ENCODE measurements around the gene MYO1D.
"Not testable (repeated sequence)": the region's sequence is repeated elsewhere in the genome, so short reads cannot be mapped to it uniquely, and the experiment has no call there.

Gene MYO1D

DNA sequence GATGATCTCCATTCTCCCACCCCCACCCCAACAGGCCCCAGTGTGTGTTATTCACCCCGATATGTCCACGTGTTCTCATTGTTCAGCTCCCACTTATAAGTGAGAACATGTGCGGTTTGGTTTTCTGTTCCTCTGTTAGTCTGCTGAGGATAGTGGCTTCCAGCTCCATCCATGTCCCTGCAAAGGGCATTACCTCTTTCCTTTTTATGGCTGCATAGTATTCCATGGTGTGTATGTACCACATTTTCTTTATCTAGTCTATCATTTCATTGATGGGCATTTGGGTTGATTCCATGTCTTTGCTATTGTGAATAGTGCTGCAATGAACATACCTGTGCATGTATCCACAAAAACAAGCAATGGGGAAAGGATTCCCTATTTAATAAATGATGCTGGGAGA lies 162.7 kb downstream of the MYO1D start:
- not testable (repeated sequence) for H3K36me3 ChIP-seq (ENCODE audit: control insufficient read depth in 5 of 5, insufficient read depth in 5 of 5, low read length in 5 of 5); H3K27ac ChIP-seq (ENCODE audit: low read depth, low read length); H3K9ac ChIP-seq (ENCODE audit: low read length in 5 of 5); H3K4me3 ChIP-seq (ENCODE audit: low read depth in 1 of 5, low read length in 5 of 5); H3K9me3 ChIP-seq (ENCODE audit: control insufficient read depth in 5 of 5, low read length in 5 of 5); H3K27me3 ChIP-seq (ENCODE audit: control insufficient read depth in 5 of 5, insufficient read depth in 4 of 5, low read length in 5 of 5); H3K4me1 ChIP-seq (ENCODE audit: control insufficient read depth in 5 of 5, insufficient read depth in 5 of 5, low read length in 5 of 5)

DNA sequence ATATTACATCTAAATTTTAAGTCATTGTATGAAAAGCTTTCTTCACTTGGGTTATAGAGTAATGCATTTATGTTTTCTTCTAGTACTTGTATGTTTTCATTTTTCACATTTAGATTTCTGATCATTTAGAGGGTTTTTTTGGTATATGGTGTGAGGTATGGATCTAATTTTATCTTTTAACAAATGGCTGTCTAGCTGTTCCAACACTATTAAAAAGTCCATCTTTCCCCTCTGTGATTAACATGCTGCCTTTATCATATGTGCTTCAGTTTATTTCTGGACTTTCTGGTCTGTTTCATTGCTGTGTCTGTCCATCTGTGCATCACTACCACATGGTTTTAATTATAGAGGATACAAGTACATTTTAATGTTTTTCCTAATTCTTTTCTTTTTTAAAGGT lies 163.8 kb downstream of the MYO1D start:
- Histone ChIP-seq H3K27me3 (ENCODE audit: control insufficient read depth in 5 of 5, insufficient read depth in 4 of 5, low read length in 5 of 5) (no peaks in the 10 kb centered on the region), H3K9ac (ENCODE audit: low read length in 5 of 5) (no peak overlapping the region), H3K4me3 (ENCODE audit: low read depth in 1 of 5, low read length in 5 of 5) (no peak overlapping the region), H3K4me1 (ENCODE audit: control insufficient read depth in 5 of 5, insufficient read depth in 5 of 5, low read length in 5 of 5) (no peaks in the 10 kb centered on the region), H3K27ac (ENCODE audit: low read depth, low read length) (no peak overlapping the region), H3K36me3 (ENCODE audit: control insufficient read depth in 5 of 5, insufficient read depth in 5 of 5, low read length in 5 of 5) (peaks cover 0 to 5% (median 2%) of the 10 kb centered on the region in 5 donors), H3K9me3 (ENCODE audit: control insufficient read depth in 5 of 5, low read length in 5 of 5) (no peaks in the 10 kb centered on the region)

DNA sequence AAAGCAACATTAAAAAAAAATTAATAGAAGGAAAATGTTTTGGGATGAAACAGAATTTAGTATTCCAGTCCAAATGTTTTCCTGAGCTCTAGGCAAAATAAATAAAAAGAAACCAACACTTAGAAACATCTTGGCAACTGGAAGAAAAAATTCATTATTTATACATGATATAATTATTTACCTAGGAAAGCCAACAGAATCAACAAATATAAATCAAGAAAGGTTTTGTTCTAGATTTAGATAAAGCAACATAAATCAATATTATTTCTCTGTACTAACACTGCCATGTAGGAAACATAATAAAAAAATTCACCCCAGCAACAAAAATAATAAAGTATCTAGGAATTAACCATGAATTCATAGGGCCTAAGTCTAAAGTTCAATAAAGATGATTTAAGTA lies 167.4 kb downstream of the MYO1D start:
- no peak overlapping the region for H3K27ac ChIP-seq (ENCODE audit: low read depth, low read length)
- no peaks in the 10 kb centered on the region for H3K27me3 ChIP-seq (ENCODE audit: control insufficient read depth in 5 of 5, insufficient read depth in 4 of 5, low read length in 5 of 5)
- no peak overlapping the region for H3K4me3 ChIP-seq (ENCODE audit: low read depth in 1 of 5, low read length in 5 of 5)
- peaks cover 0 to 5% (median 2%) of the 10 kb centered on the region in 5 donors for H3K36me3 ChIP-seq (ENCODE audit: control insufficient read depth in 5 of 5, insufficient read depth in 5 of 5, low read length in 5 of 5)
- no peaks in the 10 kb centered on the region for H3K4me1 ChIP-seq (ENCODE audit: control insufficient read depth in 5 of 5, insufficient read depth in 5 of 5, low read length in 5 of 5)
- H3K9ac ChIP-seq (ENCODE audit: low read length in 5 of 5) = no peak overlapping the region
- no peaks in the 10 kb centered on the region for H3K9me3 ChIP-seq (ENCODE audit: control insufficient read depth in 5 of 5, low read length in 5 of 5)

DNA sequence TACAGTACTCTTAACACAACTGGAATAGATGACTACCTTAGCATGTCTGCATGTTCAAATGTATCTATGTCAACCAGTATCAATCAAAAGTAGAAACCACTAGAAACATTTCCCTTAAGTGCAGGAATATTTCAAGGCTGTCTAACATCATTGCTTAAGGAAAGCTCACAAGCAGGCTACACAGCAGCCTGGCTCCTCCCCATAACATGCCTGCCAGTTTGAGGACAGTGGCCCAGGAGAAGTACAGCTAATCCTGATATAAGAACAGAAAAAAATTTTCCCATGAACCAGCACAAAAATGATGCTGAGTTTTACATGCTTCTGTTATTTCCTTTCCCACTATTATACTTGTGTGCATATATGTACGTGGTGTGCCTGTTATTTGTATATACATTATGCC lies 175.1 kb downstream of the MYO1D start:
- H3K27ac ChIP-seq (ENCODE audit: low read depth, low read length) = no peak overlapping the region
- H3K36me3 ChIP-seq (ENCODE audit: control insufficient read depth in 5 of 5, insufficient read depth in 5 of 5, low read length in 5 of 5) = no peaks in the 10 kb centered on the region
- no peak overlapping the region for H3K9ac ChIP-seq (ENCODE audit: low read length in 5 of 5)
- H3K4me3 ChIP-seq (ENCODE audit: low read depth in 1 of 5, low read length in 5 of 5) = no peak overlapping the region
- no peaks in the 10 kb centered on the region for H3K9me3 ChIP-seq (ENCODE audit: control insufficient read depth in 5 of 5, low read length in 5 of 5)
- H3K27me3 ChIP-seq (ENCODE audit: control insufficient read depth in 5 of 5, insufficient read depth in 4 of 5, low read length in 5 of 5) = no peaks in the 10 kb centered on the region
- H3K4me1 ChIP-seq (ENCODE audit: control insufficient read depth in 5 of 5, insufficient read depth in 5 of 5, low read length in 5 of 5) = no peaks in the 10 kb centered on the region

DNA sequence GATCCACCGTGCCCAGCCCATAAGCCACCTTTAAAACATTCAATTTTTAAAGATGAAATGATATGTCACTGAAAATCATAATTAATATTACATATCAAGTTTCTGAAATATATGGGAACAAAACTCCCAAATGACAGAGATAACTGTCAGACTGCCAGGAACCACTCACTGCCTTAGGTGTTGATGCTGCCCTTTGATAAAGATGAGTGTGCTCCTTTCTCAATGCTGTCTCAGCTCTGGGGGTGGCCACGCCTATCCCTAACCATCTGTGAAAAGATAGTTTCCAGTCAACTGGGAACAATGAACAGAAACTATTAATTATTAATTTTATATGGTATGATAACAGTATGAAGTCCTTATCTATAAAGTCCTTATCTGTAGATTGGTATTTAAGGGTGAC lies 177.7 kb downstream of the MYO1D start:
- Histone ChIP-seq H3K36me3 (ENCODE audit: control insufficient read depth in 5 of 5, insufficient read depth in 5 of 5, low read length in 5 of 5) (no peaks in the 10 kb centered on the region), H3K9ac (ENCODE audit: low read length in 5 of 5) (no peak overlapping the region), H3K27ac (ENCODE audit: low read depth, low read length) (no peak overlapping the region), H3K4me3 (ENCODE audit: low read depth in 1 of 5, low read length in 5 of 5) (no peak overlapping the region), H3K27me3 (ENCODE audit: control insufficient read depth in 5 of 5, insufficient read depth in 4 of 5, low read length in 5 of 5) (no peaks in the 10 kb centered on the region), H3K9me3 (ENCODE audit: control insufficient read depth in 5 of 5, low read length in 5 of 5) (no peaks in the 10 kb centered on the region), H3K4me1 (ENCODE audit: control insufficient read depth in 5 of 5, insufficient read depth in 5 of 5, low read length in 5 of 5) (no peaks in the 10 kb centered on the region)

DNA sequence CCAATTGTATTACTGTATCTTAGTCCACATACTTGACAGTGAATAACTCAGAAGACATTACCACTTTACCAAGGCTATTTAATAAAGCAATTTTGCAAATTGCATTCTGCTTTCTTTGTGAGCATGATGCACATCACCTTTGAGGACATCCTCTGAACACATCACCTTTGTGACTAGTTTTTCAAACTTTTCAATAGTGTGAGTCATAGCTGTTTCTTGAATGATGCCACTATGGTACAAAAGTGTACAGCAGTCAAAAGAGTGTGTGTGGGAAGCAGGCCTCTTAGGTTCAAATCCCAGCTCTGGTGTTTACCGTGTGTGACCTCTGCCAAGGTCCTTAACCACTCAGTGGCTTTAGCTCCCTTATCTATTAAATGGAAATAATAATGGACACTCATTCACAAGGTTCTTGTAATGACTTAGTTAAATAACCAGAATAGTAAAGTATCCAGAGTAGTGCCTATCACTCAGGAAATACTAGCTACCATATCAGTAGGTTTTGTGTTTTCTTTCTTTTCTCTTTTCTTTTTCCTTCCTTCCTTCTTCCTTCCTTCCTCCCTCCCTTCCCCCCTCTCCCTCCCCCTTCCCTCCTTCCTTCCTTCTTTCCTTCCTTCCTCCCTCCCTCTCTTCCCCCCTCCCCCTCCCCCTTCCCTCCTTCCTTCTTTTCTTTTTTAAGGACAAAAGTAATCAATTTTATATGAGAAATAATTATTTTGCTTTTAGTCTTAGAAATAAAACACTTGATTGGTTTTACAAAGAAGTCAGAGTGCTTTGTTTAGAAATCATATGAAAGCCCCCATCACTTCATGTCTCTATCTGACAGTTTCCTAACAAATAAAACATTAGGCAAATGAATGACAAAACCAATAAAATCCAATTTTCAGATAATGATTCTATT lies 178.9 kb downstream of the MYO1D start:
- H3K27ac ChIP-seq (ENCODE audit: low read depth, low read length) = no peak overlapping the region
- H3K9ac ChIP-seq (ENCODE audit: low read length in 5 of 5) = no peak overlapping the region
- H3K36me3 ChIP-seq (ENCODE audit: control insufficient read depth in 5 of 5, insufficient read depth in 5 of 5, low read length in 5 of 5) = no peaks in the 10 kb centered on the region
- H3K9me3 ChIP-seq (ENCODE audit: control insufficient read depth in 5 of 5, low read length in 5 of 5) = no peaks in the 10 kb centered on the region
- no peaks in the 10 kb centered on the region for H3K4me1 ChIP-seq (ENCODE audit: control insufficient read depth in 5 of 5, insufficient read depth in 5 of 5, low read length in 5 of 5)
- no peak overlapping the region for H3K4me3 ChIP-seq (ENCODE audit: low read depth in 1 of 5, low read length in 5 of 5)
- no peaks in the 10 kb centered on the region for H3K27me3 ChIP-seq (ENCODE audit: control insufficient read depth in 5 of 5, insufficient read depth in 4 of 5, low read length in 5 of 5)

DNA sequence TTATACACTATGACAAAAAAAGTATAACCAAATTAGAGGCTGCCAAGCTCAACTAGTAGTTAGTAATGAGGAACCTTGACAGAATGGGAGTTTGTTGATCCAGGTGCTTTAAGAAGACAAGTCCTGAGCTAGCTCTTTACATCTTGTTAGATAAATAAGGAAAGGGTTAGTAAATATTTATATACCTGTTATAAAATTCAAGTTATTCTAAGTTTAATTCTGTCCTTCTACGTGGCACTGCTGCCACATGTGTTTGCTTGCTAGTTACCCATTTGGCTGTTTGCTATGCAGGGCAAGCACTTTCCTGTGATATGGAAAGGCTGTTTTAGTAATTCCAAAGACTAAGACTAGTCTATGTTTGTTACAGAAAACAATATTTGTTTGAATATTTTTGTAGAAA lies 180.5 kb downstream of the MYO1D start:
- no peaks in the 10 kb centered on the region for H3K9me3 ChIP-seq (ENCODE audit: control insufficient read depth in 5 of 5, low read length in 5 of 5)
- no peak overlapping the region for H3K9ac ChIP-seq (ENCODE audit: low read length in 5 of 5)
- no peak overlapping the region for H3K4me3 ChIP-seq (ENCODE audit: low read depth in 1 of 5, low read length in 5 of 5)
- no peaks in the 10 kb centered on the region for H3K4me1 ChIP-seq (ENCODE audit: control insufficient read depth in 5 of 5, insufficient read depth in 5 of 5, low read length in 5 of 5)
- no peaks in the 10 kb centered on the region for H3K36me3 ChIP-seq (ENCODE audit: control insufficient read depth in 5 of 5, insufficient read depth in 5 of 5, low read length in 5 of 5)
- no peak overlapping the region for H3K27ac ChIP-seq (ENCODE audit: low read depth, low read length)
- no peaks in the 10 kb centered on the region for H3K27me3 ChIP-seq (ENCODE audit: control insufficient read depth in 5 of 5, insufficient read depth in 4 of 5, low read length in 5 of 5)

DNA sequence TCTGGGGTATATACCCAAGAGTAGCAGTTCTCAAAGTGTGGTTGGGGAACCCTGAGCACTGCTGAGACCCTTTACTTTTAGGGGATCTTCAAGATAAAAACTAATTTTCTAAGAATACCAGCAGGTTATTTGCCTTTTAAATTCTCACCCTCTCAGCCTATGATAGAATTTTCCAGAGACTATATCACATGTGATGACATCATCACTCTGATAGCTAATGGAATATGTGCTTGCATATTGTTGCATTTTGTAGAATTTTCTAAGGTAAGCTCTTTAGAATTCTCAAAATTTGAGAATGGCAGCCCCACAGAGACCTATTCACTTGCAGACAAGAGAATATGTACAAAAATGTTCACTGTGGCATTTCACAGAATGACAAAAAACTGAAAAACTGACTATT lies 181.1 kb downstream of the MYO1D start:
- Histone ChIP-seq H3K9ac (ENCODE audit: low read length in 5 of 5) (no peak overlapping the region), H3K27ac (ENCODE audit: low read depth, low read length) (no peak overlapping the region), H3K4me1 (ENCODE audit: control insufficient read depth in 5 of 5, insufficient read depth in 5 of 5, low read length in 5 of 5) (no peaks in the 10 kb centered on the region), H3K4me3 (ENCODE audit: low read depth in 1 of 5, low read length in 5 of 5) (no peak overlapping the region), H3K9me3 (ENCODE audit: control insufficient read depth in 5 of 5, low read length in 5 of 5) (no peaks in the 10 kb centered on the region), H3K27me3 (ENCODE audit: control insufficient read depth in 5 of 5, insufficient read depth in 4 of 5, low read length in 5 of 5) (no peaks in the 10 kb centered on the region), H3K36me3 (ENCODE audit: control insufficient read depth in 5 of 5, insufficient read depth in 5 of 5, low read length in 5 of 5) (no peaks in the 10 kb centered on the region)

DNA sequence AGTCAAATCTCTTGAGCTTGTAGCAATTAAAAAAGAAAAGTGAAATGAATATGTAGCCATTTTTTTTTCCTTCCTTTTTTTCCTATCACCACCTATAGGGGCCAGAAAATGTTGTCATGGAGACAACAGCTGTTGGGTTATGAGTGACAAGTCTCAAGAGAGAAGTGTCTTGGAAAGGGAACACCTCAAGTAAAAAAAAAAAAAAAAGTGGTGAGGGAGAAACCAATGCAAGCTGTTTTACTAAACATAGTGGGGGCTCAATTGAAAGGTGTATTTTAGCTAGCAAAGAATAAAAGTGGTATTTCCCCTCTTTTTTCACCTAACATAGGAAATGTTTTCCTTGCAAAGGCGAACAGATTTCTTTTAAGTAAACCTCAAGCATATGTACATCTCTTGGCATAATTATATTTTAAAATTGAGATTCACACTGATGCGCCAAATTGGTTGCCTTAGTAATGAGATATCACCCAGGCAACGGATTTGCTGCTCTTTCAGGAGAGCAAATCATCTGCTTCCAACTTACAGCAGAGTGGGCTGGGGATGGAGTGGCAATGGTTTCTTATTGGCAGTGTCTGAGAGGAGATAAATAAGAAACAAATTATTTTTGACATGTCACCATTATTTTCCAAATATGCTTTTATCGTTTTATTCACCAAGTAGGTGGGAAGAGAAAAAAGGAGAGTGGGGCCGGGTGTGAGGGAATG lies 183.6 kb downstream of the MYO1D start:
- Histone ChIP-seq H3K9ac (ENCODE audit: low read length in 5 of 5) (no peak overlapping the region), H3K36me3 (ENCODE audit: control insufficient read depth in 5 of 5, insufficient read depth in 5 of 5, low read length in 5 of 5) (no peaks in the 10 kb centered on the region), H3K27ac (ENCODE audit: low read depth, low read length) (no peak overlapping the region), H3K4me3 (ENCODE audit: low read depth in 1 of 5, low read length in 5 of 5) (no peak overlapping the region), H3K9me3 (ENCODE audit: control insufficient read depth in 5 of 5, low read length in 5 of 5) (no peaks in the 10 kb centered on the region), H3K4me1 (ENCODE audit: control insufficient read depth in 5 of 5, insufficient read depth in 5 of 5, low read length in 5 of 5) (no peaks in the 10 kb centered on the region), H3K27me3 (ENCODE audit: control insufficient read depth in 5 of 5, insufficient read depth in 4 of 5, low read length in 5 of 5) (no peaks in the 10 kb centered on the region)

DNA sequence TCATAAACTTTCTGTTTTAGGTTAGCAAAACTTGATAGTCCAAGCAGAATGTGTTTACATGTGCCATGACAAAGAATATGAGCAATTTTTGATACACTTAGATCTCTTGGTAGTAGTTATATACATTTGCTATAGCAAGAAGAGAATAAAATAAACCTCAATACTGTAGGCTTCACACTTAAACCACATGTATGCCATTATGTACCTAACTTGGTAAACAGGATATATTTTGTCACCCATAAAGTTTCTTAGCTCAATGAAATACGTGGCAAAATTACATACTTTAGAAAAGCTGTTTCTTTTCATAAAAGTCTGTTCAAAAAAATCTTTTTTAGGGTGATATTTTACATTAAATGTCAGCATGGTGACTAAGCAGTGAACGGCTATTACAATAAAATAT lies 184.7 kb downstream of the MYO1D start:
- Histone ChIP-seq H3K27me3 (ENCODE audit: control insufficient read depth in 5 of 5, insufficient read depth in 4 of 5, low read length in 5 of 5) (no peaks in the 10 kb centered on the region), H3K27ac (ENCODE audit: low read depth, low read length) (no peak overlapping the region), H3K4me1 (ENCODE audit: control insufficient read depth in 5 of 5, insufficient read depth in 5 of 5, low read length in 5 of 5) (no peaks in the 10 kb centered on the region), H3K4me3 (ENCODE audit: low read depth in 1 of 5, low read length in 5 of 5) (no peak overlapping the region), H3K36me3 (ENCODE audit: control insufficient read depth in 5 of 5, insufficient read depth in 5 of 5, low read length in 5 of 5) (no peaks in the 10 kb centered on the region), H3K9ac (ENCODE audit: low read length in 5 of 5) (no peak overlapping the region), H3K9me3 (ENCODE audit: control insufficient read depth in 5 of 5, low read length in 5 of 5) (no peaks in the 10 kb centered on the region)
